ENCODE results near the gene C3orf52. TPM values are rescaled to one million over a fixed set of nuclear protein-coding genes. Genes with fewer than 3 reads are reported as not detected.

Gene C3orf52
- total and polyA plus RNA-seq, 10 of the 15 experiments (the other 5 are each of a cell fraction or from before 2014, with no cell fraction given) = 0.15 to 1.9 (median 0.73) TPM

DNA sequence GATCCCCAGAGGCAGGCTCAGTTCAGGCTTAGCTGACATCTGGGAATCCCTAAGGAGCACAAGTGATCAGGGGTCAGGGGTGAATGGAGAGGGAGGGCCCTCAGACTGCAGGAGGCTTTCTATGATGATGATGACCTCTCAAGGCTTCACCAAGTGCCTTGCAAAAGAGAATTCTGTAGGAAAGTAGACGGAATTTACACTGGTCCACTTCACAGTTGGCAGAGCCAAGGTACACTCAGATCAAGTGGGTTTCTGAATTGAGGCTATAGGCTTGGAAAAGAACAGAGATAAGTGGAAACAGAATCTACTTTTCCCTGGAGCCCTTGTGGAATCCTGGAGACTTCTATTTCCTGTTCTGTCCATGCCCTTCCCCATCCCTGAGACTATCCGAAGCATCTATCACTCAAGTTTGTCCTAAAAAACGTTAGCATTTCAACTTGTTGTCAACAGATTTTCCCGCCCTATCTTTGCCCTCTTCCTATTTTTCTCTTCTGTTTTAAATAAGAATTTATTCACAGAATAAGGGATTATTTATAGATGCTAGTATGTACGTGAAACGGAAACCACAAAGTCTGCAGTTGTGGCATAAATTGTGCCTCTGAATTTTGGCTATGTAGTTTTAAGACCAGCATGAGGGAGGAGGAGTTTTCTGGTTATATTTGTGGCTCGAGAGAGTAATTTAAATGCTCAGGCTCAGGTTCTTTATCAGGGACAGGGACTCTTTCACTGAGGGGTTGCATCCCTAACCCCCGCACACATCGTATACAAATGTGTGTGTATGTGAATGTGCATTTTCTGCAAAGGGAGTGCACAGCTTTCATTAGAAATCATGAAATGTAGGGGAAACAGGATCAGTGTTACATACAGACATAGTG, 34.0 kb downstream of the C3orf52 start (continued):
- TF ChIP-seq CBX5 (IDR thresholded peaks at IDR 0.05; ENCODE audit: low read depth) = no peak
- TF ChIP-seq, protein P1, sequence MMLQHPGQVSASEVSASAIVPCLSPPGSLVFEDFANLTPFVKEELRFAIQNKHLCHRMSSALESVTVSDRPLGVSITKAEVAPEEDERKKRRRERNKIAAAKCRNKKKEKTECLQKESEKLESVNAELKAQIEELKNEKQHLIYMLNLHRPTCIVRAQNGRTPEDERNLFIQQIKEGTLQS (IDR thresholded peaks at IDR 0.05; ENCODE audit: borderline replicate concordance, extremely low read depth, low read depth, low read length) = no peak
- no peak for TF ChIP-seq MTA2 (IDR thresholded peaks at IDR 0.05; ENCODE audit: low read depth)
- TF ChIP-seq, protein P2, sequence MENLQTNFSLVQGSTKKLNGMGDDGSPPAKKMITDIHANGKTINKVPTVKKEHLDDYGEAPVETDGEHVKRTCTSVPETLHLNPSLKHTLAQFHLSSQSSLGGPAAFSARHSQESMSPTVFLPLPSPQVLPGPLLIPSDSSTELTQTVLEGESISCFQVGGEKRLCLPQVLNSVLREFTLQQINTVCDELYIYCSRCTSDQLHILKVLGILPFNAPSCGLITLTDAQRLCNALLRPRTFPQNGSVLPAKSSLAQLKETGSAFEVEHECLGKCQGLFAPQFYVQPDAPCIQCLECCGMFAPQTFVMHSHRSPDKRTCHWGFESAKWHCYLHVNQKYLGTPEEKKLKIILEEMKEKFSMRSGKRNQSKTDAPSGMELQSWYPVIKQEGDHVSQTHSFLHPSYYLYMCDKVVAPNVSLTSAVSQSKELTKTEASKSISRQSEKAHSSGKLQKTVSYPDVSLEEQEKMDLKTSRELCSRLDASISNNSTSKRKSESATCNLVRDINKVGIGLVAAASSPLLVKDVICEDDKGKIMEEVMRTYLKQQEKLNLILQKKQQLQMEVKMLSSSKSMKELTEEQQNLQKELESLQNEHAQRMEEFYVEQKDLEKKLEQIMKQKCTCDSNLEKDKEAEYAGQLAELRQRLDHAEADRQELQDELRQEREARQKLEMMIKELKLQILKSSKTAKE (IDR thresholded peaks at IDR 0.05; ENCODE audit: low read depth, poor library complexity, severe bottlenecking) = peak; percentile 56
- no peak for TF ChIP-seq FOS (IDR thresholded peaks at IDR 0.05; ENCODE audit: borderline replicate concordance, extremely low read depth, insufficient read length)
- TF ChIP-seq CREM (IDR thresholded peaks at IDR 0.05; ENCODE audit: low read depth) = peak; percentile 55
- TF ChIP-seq, protein P3, sequence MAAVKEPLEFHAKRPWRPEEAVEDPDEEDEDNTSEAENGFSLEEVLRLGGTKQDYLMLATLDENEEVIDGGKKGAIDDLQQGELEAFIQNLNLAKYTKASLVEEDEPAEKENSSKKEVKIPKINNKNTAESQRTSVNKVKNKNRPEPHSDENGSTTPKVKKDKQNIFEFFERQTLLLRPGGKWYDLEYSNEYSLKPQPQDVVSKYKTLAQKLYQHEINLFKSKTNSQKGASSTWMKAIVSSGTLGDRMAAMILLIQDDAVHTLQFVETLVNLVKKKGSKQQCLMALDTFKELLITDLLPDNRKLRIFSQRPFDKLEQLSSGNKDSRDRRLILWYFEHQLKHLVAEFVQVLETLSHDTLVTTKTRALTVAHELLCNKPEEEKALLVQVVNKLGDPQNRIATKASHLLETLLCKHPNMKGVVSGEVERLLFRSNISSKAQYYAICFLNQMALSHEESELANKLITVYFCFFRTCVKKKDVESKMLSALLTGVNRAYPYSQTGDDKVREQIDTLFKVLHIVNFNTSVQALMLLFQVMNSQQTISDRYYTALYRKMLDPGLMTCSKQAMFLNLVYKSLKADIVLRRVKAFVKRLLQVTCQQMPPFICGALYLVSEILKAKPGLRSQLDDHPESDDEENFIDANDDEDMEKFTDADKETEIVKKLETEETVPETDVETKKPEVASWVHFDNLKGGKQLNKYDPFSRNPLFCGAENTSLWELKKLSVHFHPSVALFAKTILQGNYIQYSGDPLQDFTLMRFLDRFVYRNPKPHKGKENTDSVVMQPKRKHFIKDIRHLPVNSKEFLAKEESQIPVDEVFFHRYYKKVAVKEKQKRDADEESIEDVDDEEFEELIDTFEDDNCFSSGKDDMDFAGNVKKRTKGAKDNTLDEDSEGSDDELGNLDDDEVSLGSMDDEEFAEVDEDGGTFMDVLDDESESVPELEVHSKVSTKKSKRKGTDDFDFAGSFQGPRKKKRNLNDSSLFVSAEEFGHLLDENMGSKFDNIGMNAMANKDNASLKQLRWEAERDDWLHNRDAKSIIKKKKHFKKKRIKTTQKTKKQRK (IDR thresholded peaks at IDR 0.05; ENCODE audit: low read depth, low read length) = no peak
- no peak for TF ChIP-seq RAD21 (IDR thresholded peaks at IDR 0.05; ENCODE audit: insufficient read depth, low read depth, low read length)
- no peak for TF ChIP-seq HCFC1 (IDR thresholded peaks at IDR 0.05; ENCODE audit: low read length)
- TF ChIP-seq SMC3 (IDR thresholded peaks at IDR 0.05; ENCODE audit: borderline replicate concordance, low read length) = no peak
- TF ChIP-seq, protein P4, sequence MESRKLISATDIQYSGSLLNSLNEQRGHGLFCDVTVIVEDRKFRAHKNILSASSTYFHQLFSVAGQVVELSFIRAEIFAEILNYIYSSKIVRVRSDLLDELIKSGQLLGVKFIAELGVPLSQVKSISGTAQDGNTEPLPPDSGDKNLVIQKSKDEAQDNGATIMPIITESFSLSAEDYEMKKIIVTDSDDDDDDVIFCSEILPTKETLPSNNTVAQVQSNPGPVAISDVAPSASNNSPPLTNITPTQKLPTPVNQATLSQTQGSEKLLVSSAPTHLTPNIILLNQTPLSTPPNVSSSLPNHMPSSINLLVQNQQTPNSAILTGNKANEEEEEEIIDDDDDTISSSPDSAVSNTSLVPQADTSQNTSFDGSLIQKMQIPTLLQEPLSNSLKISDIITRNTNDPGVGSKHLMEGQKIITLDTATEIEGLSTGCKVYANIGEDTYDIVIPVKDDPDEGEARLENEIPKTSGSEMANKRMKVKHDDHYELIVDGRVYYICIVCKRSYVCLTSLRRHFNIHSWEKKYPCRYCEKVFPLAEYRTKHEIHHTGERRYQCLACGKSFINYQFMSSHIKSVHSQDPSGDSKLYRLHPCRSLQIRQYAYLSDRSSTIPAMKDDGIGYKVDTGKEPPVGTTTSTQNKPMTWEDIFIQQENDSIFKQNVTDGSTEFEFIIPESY (IDR thresholded peaks at IDR 0.05) = no peak
- TF ChIP-seq, protein P5, sequence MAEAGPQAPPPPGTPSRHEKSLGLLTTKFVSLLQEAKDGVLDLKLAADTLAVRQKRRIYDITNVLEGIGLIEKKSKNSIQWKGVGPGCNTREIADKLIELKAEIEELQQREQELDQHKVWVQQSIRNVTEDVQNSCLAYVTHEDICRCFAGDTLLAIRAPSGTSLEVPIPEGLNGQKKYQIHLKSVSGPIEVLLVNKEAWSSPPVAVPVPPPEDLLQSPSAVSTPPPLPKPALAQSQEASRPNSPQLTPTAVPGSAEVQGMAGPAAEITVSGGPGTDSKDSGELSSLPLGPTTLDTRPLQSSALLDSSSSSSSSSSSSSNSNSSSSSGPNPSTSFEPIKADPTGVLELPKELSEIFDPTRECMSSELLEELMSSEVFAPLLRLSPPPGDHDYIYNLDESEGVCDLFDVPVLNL (IDR thresholded peaks at IDR 0.05; ENCODE audit: low read depth, low read length) = no peak
- no peak for TF ChIP-seq ZNF274 (IDR thresholded peaks at IDR 0.05; ENCODE audit: insufficient read depth, insufficient read length)
- TF ChIP-seq RAD51 (IDR thresholded peaks at IDR 0.05) = no peak
- no peak for TF ChIP-seq TCF3 (IDR thresholded peaks at IDR 0.05; ENCODE audit: borderline replicate concordance, insufficient read depth, low read depth, low read length)
- TF ChIP-seq, protein P6, sequence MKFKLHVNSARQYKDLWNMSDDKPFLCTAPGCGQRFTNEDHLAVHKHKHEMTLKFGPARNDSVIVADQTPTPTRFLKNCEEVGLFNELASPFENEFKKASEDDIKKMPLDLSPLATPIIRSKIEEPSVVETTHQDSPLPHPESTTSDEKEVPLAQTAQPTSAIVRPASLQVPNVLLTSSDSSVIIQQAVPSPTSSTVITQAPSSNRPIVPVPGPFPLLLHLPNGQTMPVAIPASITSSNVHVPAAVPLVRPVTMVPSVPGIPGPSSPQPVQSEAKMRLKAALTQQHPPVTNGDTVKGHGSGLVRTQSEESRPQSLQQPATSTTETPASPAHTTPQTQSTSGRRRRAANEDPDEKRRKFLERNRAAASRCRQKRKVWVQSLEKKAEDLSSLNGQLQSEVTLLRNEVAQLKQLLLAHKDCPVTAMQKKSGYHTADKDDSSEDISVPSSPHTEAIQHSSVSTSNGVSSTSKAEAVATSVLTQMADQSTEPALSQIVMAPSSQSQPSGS (IDR thresholded peaks at IDR 0.05; ENCODE audit: low read length) = peak; percentile 72
- no peak for TF ChIP-seq HDAC6 (IDR thresholded peaks at IDR 0.05; ENCODE audit: unreplicated experiment)
- no peak for TF ChIP-seq TAF1 (IDR thresholded peaks at IDR 0.05; ENCODE audit: borderline replicate concordance, low read depth, low read length)
- TF ChIP-seq PAX5 (IDR thresholded peaks at IDR 0.05; ENCODE audit: borderline replicate concordance, low read depth, low read length) = no peak
